Vagina (tissue), 2 donors: ENCODE measurements around the gene NCEH1. TPM values are rescaled to one million over a fixed set of nuclear protein-coding genes. Genes with fewer than 3 reads are reported as not detected.

Experiments used
- DNase-seq, 2 donors: peaks; one replicate each; pipeline ENCODE4 v3.0.0-alpha.2; 2017; ENCODE audit errors: extremely low spot score in 2 of 2
- H3K27ac ChIP-seq: fragments of 200-600 bp; sonication (generic); one replicate; pipeline ENCODE4 v1.5.1; 2019
- H3K27me3 ChIP-seq: fragments of 200-600 bp; sonication (generic); one replicate; pipeline ENCODE4 v1.5.1; 2019
- H3K36me3 ChIP-seq, 2 donors: fragments of 200-600 bp; sonication (generic); one replicate each; pipeline ENCODE4 v1.5.1; 2017 to 2019
- H3K4me1 ChIP-seq: fragments of 200-600 bp; sonication (generic); one replicate; pipeline ENCODE4 v1.5.1; 2019
- H3K4me3 ChIP-seq, 2 donors: fragments of 200-600 bp; sonication (generic); 1 replicate in 1 of 2; 2 replicates in 1 of 2; pipeline ENCODE4 v1.5.1; 2016 to 2019
- H3K9me3 ChIP-seq: fragments of 200-600 bp; sonication (generic); one replicate; pipeline ENCODE4 v1.5.1; 2019
- POLR2A ChIP-seq, 2 donors: fragments of 450-650 bp; IDR thresholded peaks; one replicate each; pipeline ENCODE4 v1.6.1; 2017; ENCODE audit warnings: antibody characterized with exemption in 2 of 2, mild to moderate bottlenecking in 2 of 2, moderate library complexity in 2 of 2
- POLR2AphosphoS5 ChIP-seq, 2 donors: sonication (generic); formaldehyde crosslinking; IDR thresholded peaks; one replicate each; pipeline ENCODE4 v1.9.0; 2017; ENCODE audit warnings: antibody characterized with exemption in 2 of 2, mild to moderate bottlenecking in 2 of 2, low read depth in 1 of 2; ENCODE audit not compliant: insufficient read depth in 1 of 2
- intact Hi-C: fragments of 100-400 bp; cut with DNase I; formaldehyde crosslinking; loops from one replicate; pipeline ENCODE4 v1.15.1; 2023
- total RNA-seq: library from RNA; depleted of rRNA; stranded (reverse); fragments of >200 nt; gene quantifications from one replicate; pipeline ENCODE4 v1.2.3, GENCODE V29; 2016
- TF ChIP-seq, protein P1 (sequence below), 3 experiments: fragments of 450-650 bp in 2 of 3; fragments of 200-600 bp in 1 of 3; sonication (generic) in 1 of 3; IDR thresholded peaks; one replicate each; pipeline ENCODE4 v1.5.1; 2017 to 2019; ENCODE audit warnings: antibody characterized with exemption in 3 of 3, mild to moderate bottlenecking in 2 of 3, moderate library complexity in 2 of 3

The NCEH1 gene
- total RNA-seq, 1 donor from 2014 or later: 7.4 TPM

DNA sequence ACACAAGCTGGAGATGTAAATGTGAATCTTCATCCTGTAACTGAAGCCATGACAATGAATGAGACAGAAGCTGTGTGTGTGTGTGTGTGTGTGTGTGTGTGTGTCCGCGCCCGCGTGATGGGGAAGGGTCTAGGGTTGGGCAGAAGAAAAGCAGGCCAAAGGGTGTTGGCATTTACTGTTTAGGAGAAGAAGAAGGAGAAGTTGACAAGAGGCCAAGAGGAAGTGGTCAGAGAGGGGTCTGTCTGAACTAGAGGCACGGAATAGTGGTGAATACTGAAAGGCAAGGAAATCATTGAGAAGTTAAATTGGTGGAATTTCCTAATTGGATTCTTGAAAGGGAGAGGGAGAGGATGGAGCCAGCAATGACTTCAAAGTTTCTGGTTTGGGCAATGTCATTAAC lies 5.6 kb upstream of the NCEH1 start:
- no peaks in the 10 kb centered on the region for H3K36me3 ChIP-seq
- H3K27me3 ChIP-seq: no peaks in the 10 kb centered on the region
- no peaks in the 10 kb centered on the region for H3K9me3 ChIP-seq
- no peak overlapping the region for H3K27ac ChIP-seq
- H3K4me1 ChIP-seq: peaks cover 3% of the 10 kb centered on the region
- no peak for TF ChIP-seq POLR2A (IDR thresholded peaks at IDR 0.05)
- no peak for TF ChIP-seq POLR2AphosphoS5 (IDR thresholded peaks at IDR 0.05; ENCODE audit: insufficient read depth in 1 of 2, low read depth in 1 of 2)
- TF ChIP-seq, protein P1, sequence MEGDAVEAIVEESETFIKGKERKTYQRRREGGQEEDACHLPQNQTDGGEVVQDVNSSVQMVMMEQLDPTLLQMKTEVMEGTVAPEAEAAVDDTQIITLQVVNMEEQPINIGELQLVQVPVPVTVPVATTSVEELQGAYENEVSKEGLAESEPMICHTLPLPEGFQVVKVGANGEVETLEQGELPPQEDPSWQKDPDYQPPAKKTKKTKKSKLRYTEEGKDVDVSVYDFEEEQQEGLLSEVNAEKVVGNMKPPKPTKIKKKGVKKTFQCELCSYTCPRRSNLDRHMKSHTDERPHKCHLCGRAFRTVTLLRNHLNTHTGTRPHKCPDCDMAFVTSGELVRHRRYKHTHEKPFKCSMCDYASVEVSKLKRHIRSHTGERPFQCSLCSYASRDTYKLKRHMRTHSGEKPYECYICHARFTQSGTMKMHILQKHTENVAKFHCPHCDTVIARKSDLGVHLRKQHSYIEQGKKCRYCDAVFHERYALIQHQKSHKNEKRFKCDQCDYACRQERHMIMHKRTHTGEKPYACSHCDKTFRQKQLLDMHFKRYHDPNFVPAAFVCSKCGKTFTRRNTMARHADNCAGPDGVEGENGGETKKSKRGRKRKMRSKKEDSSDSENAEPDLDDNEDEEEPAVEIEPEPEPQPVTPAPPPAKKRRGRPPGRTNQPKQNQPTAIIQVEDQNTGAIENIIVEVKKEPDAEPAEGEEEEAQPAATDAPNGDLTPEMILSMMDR (IDR thresholded peaks at IDR 0.05): no peak
- H3K4me3 ChIP-seq: no peak overlapping the region
- DNase-seq: no peak
- intact Hi-C loops: no loop called here

DNA sequence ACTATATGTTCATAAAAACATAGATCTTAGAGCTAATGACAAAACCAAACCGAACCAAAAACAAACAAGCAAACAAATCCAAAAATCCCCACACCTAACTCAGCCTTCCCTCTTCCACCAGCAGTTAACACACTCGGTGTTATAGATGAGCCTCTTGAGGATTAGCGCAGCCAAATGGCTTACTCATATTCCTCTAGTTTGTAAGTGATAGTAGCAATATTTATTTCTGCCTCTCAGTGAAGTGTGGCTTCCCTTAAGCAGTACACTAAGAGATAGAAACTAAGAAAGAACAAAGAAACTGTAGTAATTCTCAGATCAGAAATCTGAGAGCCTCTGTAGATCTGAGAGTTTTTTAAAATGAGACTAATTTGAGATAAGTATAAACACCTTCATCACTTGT lies 2.4 kb upstream of the NCEH1 start:
- intact Hi-C loops: no loop called here
- no peak for DNase-seq
- H3K9me3 ChIP-seq: no peaks in the 10 kb centered on the region

DNA sequence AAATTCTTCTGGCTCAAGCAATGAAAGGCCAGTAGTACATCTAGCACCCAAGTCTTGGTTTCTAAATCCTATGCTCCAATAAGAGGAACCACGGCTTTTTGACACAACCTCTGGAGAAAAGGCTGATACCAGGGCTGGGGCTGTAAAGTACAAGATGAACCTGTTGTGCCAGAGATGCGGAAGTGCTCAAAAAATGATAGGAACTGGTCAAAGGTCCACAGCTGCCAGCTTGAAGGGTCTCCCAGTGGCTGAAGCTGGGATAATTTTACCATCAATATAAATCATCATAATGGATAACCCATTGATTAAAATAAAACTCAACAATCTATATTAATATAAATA lies 558 bp upstream of the NCEH1 start:
- DNase-seq: no peak
- H3K9me3 ChIP-seq: no peaks in the 10 kb centered on the region
- H3K27me3 ChIP-seq: no peaks in the 10 kb centered on the region
- no peaks in the 10 kb centered on the region for H3K36me3 ChIP-seq
- no peak for TF ChIP-seq POLR2AphosphoS5 (IDR thresholded peaks at IDR 0.05; ENCODE audit: insufficient read depth in 1 of 2, low read depth in 1 of 2)
- TF ChIP-seq POLR2A (IDR thresholded peaks at IDR 0.05): no peak
- TF ChIP-seq, protein P1 (IDR thresholded peaks at IDR 0.05): no peak
- H3K27ac ChIP-seq: peak overlapping the region; percentile 82
- peak overlapping the region; percentile 67 to 68 for H3K4me3 ChIP-seq
- peaks cover 29% of the 10 kb centered on the region for H3K4me1 ChIP-seq
- intact Hi-C loops: no loop called here

More for the DNA sequence above, 2.4 kb upstream of the NCEH1 start:
- TF ChIP-seq, protein P1 (IDR thresholded peaks at IDR 0.05): no peak
- TF ChIP-seq POLR2A (IDR thresholded peaks at IDR 0.05) (no peak), POLR2AphosphoS5 (IDR thresholded peaks at IDR 0.05; ENCODE audit: insufficient read depth in 1 of 2, low read depth in 1 of 2) (no peak)
- Histone ChIP-seq H3K27me3 (no peaks in the 10 kb centered on the region), H3K4me1 (peaks cover 24% of the 10 kb centered on the region), H3K27ac (no peak overlapping the region), H3K36me3 (no peaks in the 10 kb centered on the region), H3K4me3 (no peak overlapping the region)

DNA sequence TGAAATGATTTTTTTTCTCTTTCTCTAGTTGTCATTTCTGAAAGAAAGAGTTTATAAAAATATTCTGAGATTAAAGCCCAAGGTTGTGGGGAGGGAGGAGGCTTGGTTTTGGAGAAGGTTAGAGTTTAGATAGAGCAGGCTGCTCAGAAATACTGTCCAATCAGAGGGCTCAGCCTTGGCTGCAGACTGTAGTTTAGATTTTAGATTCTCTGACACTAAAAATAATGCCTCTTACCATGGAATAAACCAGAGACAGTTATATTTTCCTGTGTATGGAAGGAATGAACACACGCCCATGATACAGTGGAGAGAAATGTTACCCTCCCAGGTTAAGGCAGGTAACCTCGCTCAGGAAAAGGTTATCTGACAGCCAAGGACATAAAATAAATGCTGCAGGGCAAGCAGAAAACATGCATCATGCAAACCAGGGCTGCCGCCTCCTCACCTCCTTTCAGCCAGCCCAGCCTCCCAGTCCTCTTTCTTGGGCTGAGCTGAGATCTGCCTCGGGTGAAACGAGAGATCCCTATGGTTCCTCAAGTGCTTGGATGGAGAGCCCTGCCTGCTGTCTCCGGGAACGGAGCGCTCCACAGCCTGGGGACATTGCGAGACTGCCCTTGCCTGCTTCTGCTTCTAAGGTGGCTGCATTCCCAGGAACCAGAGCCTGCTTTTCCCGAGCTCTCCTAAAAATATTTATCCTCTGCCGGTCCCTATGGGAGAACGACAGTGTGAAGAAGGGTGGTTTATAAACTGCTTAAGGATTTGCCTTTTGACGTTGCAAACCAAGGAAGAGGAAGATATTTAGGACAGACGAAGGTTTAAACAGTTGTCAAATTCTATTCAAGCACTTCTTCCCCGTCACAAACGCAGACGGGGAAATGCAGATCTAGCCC lies 848 bp downstream of the NCEH1 start:
- Histone ChIP-seq H3K36me3 (no peaks in the 10 kb centered on the region), H3K27me3 (no peaks in the 10 kb centered on the region), H3K4me1 (peaks cover 29% of the 10 kb centered on the region), H3K27ac (peak overlapping the region; percentile 82), H3K4me3 (peak overlapping the region; percentile 67 to 68), H3K9me3 (no peaks in the 10 kb centered on the region)
- intact Hi-C loops: no loop called here
- peak in 1 of 2 donors; percentile 91 for DNase-seq
- TF ChIP-seq, protein P1 (IDR thresholded peaks at IDR 0.05): no peak
- TF ChIP-seq POLR2A (IDR thresholded peaks at IDR 0.05) (no peak), POLR2AphosphoS5 (IDR thresholded peaks at IDR 0.05; ENCODE audit: insufficient read depth in 1 of 2, low read depth in 1 of 2) (no peak)
